ENCODE measurements around the gene BDH1.

DNA sequence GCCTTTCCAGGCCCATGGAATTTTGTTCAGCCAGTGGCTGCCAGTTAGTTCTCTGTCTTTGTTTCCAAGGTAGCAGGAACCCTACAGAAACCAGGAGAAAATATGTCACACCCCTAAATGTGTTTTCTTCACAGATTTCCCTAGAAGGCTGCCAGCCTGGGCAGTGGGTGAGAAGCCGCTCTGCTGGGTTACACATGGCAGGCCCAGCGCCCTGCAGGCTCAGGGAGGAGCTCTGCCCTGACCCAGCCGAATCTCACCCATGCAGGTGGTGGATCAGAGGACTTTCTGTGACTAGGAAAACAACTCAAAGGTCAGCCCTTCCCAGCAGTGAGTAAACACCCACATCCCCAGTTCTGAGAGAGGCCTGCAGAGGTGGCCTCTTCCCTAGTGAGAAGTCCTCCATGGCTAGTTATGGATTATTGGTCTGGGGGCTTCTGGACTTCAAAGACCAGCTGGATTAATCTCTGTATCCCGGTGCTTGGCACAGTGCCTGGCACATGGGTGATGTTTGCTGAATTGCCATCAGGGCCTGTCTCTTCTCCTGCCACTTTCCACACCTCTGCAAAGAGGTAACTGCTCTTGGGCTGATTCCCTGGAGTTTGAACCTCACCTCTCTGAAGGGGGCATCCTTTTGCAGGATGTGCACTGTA, 34.7 kb upstream of the BDH1 start:
- TF ChIP-seq, protein P1, sequence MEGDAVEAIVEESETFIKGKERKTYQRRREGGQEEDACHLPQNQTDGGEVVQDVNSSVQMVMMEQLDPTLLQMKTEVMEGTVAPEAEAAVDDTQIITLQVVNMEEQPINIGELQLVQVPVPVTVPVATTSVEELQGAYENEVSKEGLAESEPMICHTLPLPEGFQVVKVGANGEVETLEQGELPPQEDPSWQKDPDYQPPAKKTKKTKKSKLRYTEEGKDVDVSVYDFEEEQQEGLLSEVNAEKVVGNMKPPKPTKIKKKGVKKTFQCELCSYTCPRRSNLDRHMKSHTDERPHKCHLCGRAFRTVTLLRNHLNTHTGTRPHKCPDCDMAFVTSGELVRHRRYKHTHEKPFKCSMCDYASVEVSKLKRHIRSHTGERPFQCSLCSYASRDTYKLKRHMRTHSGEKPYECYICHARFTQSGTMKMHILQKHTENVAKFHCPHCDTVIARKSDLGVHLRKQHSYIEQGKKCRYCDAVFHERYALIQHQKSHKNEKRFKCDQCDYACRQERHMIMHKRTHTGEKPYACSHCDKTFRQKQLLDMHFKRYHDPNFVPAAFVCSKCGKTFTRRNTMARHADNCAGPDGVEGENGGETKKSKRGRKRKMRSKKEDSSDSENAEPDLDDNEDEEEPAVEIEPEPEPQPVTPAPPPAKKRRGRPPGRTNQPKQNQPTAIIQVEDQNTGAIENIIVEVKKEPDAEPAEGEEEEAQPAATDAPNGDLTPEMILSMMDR (IDR thresholded peaks at IDR 0.05; ENCODE audit: low read depth, low read length), result no peak
- TF ChIP-seq POLR2A (IDR thresholded peaks at IDR 0.05; ENCODE audit: extremely low read depth, insufficient read length), result no peak
- TF ChIP-seq MYC (IDR thresholded peaks at IDR 0.05; ENCODE audit: low read depth, low read length), result no peak
